C4-2B (cell line): ENCODE data around the gene SLCO4A1.

Source experiments
- CTCF ChIP-seq: fragments of 450-650 bp; conservative IDR thresholded peaks from 2 replicates; pipeline ENCODE4 v1.5.1; 2017; ENCODE audit warnings: mild to moderate bottlenecking
- ZFX ChIP-seq: fragments of 450-650 bp; IDR thresholded peaks from 2 replicates; pipeline ENCODE4 v1.6.1; 2017

- no peak for TF ChIP-seq CTCF
- TF ChIP-seq ZFX: no peak
These were observed 51.8 kb downstream of the SLCO4A1 start for GRCh38 chr20:62694106-62694505.
